Measurements from ENCODE around the gene SKOR2. TPM values are rescaled to one million over a fixed set of nuclear protein-coding genes. Genes with fewer than 3 reads are reported as not detected.
"Not testable (repeated sequence)": the region's sequence is repeated elsewhere in the genome, so short reads cannot be mapped to it uniquely, and the experiment has no call there.

SKOR2 gene
- total and polyA plus RNA-seq, 4 experiments from 2014 or later = not detected

GRCh38 chr18:47184419-47185050 is 66.9 kb downstream of the SKOR2 start:
- no peaks in the 10 kb centered on the region for H3K9me3 ChIP-seq (ENCODE audit: control insufficient read depth in 1 of 2, low read length in 2 of 2)
- no peak overlapping the region for H3K4me3 Mint-ChIP-seq
- no peak overlapping the region for H3K4me3 ChIP-seq (ENCODE audit: low read length in 2 of 2)
- peaks cover 14% of the 10 kb centered on the region in 2 donors for H3K27me3 Mint-ChIP-seq
- H3K9me3 Mint-ChIP-seq = peaks cover 0 to 31% (median 16%) of the 10 kb centered on the region in 8 donors
- H3K27me3 ChIP-seq (ENCODE audit: insufficient read depth, low read length) = no peaks in the 10 kb centered on the region
- no peak overlapping the region for H3K27ac Mint-ChIP-seq
- no peaks in the 10 kb centered on the region for H3K4me1 Mint-ChIP-seq
- CTCF ChIA-PET (ENCODE audit: partially characterized antibody) = interaction anchor here (1.6 kb wide), 1 partner anchor 19 kb away, joined by 5 read pairs; no protein-coding TSS in a partner anchor
- intact Hi-C loops (cut with micrococcal nuclease) = no loop called here
- DNase-seq = peak in 1 of 5 donors; percentile 16
- no peak overlapping the region for H3K27ac ChIP-seq (ENCODE audit: low read depth, low read length)
- no peaks in the 10 kb centered on the region for H3K36me3 ChIP-seq (ENCODE audit: insufficient read depth, low read length)
- POLR2A ChIA-PET (ENCODE audit: partially characterized antibody) = no interaction called here
- H3K36me3 Mint-ChIP-seq = no peaks in the 10 kb centered on the region
- H3K4me1 ChIP-seq (ENCODE audit: insufficient read depth, low read length) = no peaks in the 10 kb centered on the region

GRCh38 chr18:47182156-47182555 is 69.3 kb downstream of the SKOR2 start:
- H3K9me3 ChIP-seq (ENCODE audit: control insufficient read depth in 1 of 2, low read length in 2 of 2); H3K4me3 ChIP-seq (ENCODE audit: low read length in 2 of 2); CTCF ChIA-PET (ENCODE audit: partially characterized antibody); H3K4me1 ChIP-seq (ENCODE audit: insufficient read depth, low read length); intact Hi-C loops (cut with micrococcal nuclease); H3K4me1 Mint-ChIP-seq; POLR2A ChIA-PET (ENCODE audit: partially characterized antibody); H3K27me3 Mint-ChIP-seq; H3K27ac ChIP-seq (ENCODE audit: low read depth, low read length); H3K27ac Mint-ChIP-seq; H3K36me3 ChIP-seq (ENCODE audit: insufficient read depth, low read length); H3K4me3 Mint-ChIP-seq; DNase-seq; H3K27me3 ChIP-seq (ENCODE audit: insufficient read depth, low read length); H3K36me3 Mint-ChIP-seq: not testable (repeated sequence)
- peaks cover 0 to 31% (median 16%) of the 10 kb centered on the region in 8 donors for H3K9me3 Mint-ChIP-seq

- Mint-ChIP-seq H3K4me1 (peaks cover 0 to 3% (median 2%) of the 10 kb centered on the region in 4 donors), H3K4me3 (no peak overlapping the region), H3K27ac (no peak overlapping the region), H3K9me3 (peaks cover 0 to 27% (median 13%) of the 10 kb centered on the region in 8 donors), H3K27me3 (peaks cover 4 to 7% of the 10 kb centered on the region in 2 donors), H3K36me3 (peaks cover 0 to 3% of the 10 kb centered on the region in 2 donors)
- no peak overlapping the region for H3K4me3 ChIP-seq (ENCODE audit: low read length in 2 of 2)
- no peak for DNase-seq
- no peaks in the 10 kb centered on the region for H3K27me3 ChIP-seq (ENCODE audit: insufficient read depth, low read length)
- ChIA-PET CTCF (ENCODE audit: partially characterized antibody) (no interaction called here), POLR2A (ENCODE audit: partially characterized antibody) (no interaction called here)
- H3K27ac ChIP-seq (ENCODE audit: low read depth, low read length) = no peak overlapping the region
- intact Hi-C loops (cut with micrococcal nuclease) = no loop called here
- H3K4me1 ChIP-seq (ENCODE audit: insufficient read depth, low read length) = no peaks in the 10 kb centered on the region
- no peaks in the 10 kb centered on the region for H3K36me3 ChIP-seq (ENCODE audit: insufficient read depth, low read length)
- no peaks in the 10 kb centered on the region for H3K9me3 ChIP-seq (ENCODE audit: control insufficient read depth in 1 of 2, low read length in 2 of 2)
Observed at GRCh38 chr18:47180765-47181164, 70.7 kb downstream of the SKOR2 start.

GRCh38 chr18:47179520-47179919 is 71.9 kb downstream of the SKOR2 start:
- no peaks in the 10 kb centered on the region for H3K9me3 ChIP-seq (ENCODE audit: control insufficient read depth in 1 of 2, low read length in 2 of 2)
- H3K36me3 Mint-ChIP-seq = peaks cover 0 to 4% of the 10 kb centered on the region in 2 donors
- H3K27me3 Mint-ChIP-seq = peaks cover 4 to 7% of the 10 kb centered on the region in 2 donors
- no peak overlapping the region for H3K27ac Mint-ChIP-seq
- H3K4me1 Mint-ChIP-seq = peaks cover 0 to 4% (median 2%) of the 10 kb centered on the region in 4 donors
- peaks cover 11% of the 10 kb centered on the region for H3K4me1 ChIP-seq (ENCODE audit: insufficient read depth, low read length)
- no peak overlapping the region for H3K4me3 Mint-ChIP-seq
- intact Hi-C loops (cut with micrococcal nuclease) = no loop called here
- ChIA-PET CTCF (ENCODE audit: partially characterized antibody) (no interaction called here), POLR2A (ENCODE audit: partially characterized antibody) (no interaction called here)
- peaks cover 0 to 15% (median 5%) of the 10 kb centered on the region in 8 donors for H3K9me3 Mint-ChIP-seq
- no peak overlapping the region for H3K4me3 ChIP-seq (ENCODE audit: low read length in 2 of 2)
- DNase-seq = no peak
- no peaks in the 10 kb centered on the region for H3K36me3 ChIP-seq (ENCODE audit: insufficient read depth, low read length)
- H3K27me3 ChIP-seq (ENCODE audit: insufficient read depth, low read length) = no peaks in the 10 kb centered on the region
- no peak overlapping the region for H3K27ac ChIP-seq (ENCODE audit: low read depth, low read length)

- H3K27me3 Mint-ChIP-seq = no peaks in the 10 kb centered on the region
- Histone ChIP-seq H3K4me3 (ENCODE audit: low read length in 2 of 2) (peak within 1 kb of the TSS; percentile 63 to 86), H3K36me3 (ENCODE audit: insufficient read depth, low read length) (no peaks in the 10 kb centered on the region), H3K27ac (ENCODE audit: low read depth, low read length) (peak within 1 kb of the TSS; percentile 62), H3K27me3 (ENCODE audit: insufficient read depth, low read length) (no peaks in the 10 kb centered on the region), H3K4me1 (ENCODE audit: insufficient read depth, low read length) (peaks cover 32% of the 10 kb centered on the region), H3K9me3 (ENCODE audit: control insufficient read depth in 1 of 2, low read length in 2 of 2) (no peaks in the 10 kb centered on the region)
- CTCF ChIA-PET (ENCODE audit: partially characterized antibody) = interaction anchor here (0.6 kb wide), 1 partner anchor 19 kb away, joined by 4 read pairs; no protein-coding TSS in a partner anchor
- peak within 1 kb of the TSS in 5 of 8 donors; percentile 10 to 66 (median 26) for H3K4me3 Mint-ChIP-seq
- peak within 1 kb of the TSS in 5 of 7 donors; percentile 5 to 92 (median 72) for H3K27ac Mint-ChIP-seq
- intact Hi-C loops (cut with micrococcal nuclease) = loop anchor here (1.0 to 2.0 kb wide), 2 partner anchors 26 to 259 kb away; partner anchors contain the start of genes HDHD2, KATNAL2 and PIAS2
- peak; percentile 84 to 89 (median 86) for DNase-seq
- POLR2A ChIA-PET (ENCODE audit: partially characterized antibody) = no interaction called here
- no peaks in the 10 kb centered on the region for H3K9me3 Mint-ChIP-seq
- H3K4me1 Mint-ChIP-seq = peaks cover 0 to 4% (median 2%) of the 10 kb centered on the region in 4 donors
- peaks cover 0 to 4% of the 10 kb centered on the region in 2 donors for H3K36me3 Mint-ChIP-seq
Observed at GRCh38 chr18:47175898-47176575, 75.4 kb downstream of the SKOR2 start, which contains the start of gene IER3IP1. Gene IER3IP1 (minus strand): TSS chr18:47176364. CDS start chr18:47176277, 87 bp downstream.

GRCh38 chr18:47175283-47175897 is 76.1 kb downstream of the SKOR2 start:
- no peaks in the 10 kb centered on the region for H3K27me3 ChIP-seq (ENCODE audit: insufficient read depth, low read length)

More at GRCh38 chr18:47175283-47175897, 76.1 kb downstream of the SKOR2 start:
- intact Hi-C loops (cut with micrococcal nuclease) = no loop called here
- H3K27me3 Mint-ChIP-seq = no peaks in the 10 kb centered on the region
- no peak for DNase-seq
- H3K9me3 Mint-ChIP-seq = no peaks in the 10 kb centered on the region
- CTCF ChIA-PET (ENCODE audit: partially characterized antibody) = interaction anchor here (1.3 to 1.4 kb wide), 2 partner anchors 30 to 75 kb away, joined by 3 to 5 read pairs; no protein-coding TSS in a partner anchor
- H3K36me3 Mint-ChIP-seq = peaks cover 0 to 4% of the 10 kb centered on the region in 2 donors
- peak overlapping the region in 1 of 7 donors; percentile 90 for H3K27ac Mint-ChIP-seq
- Histone ChIP-seq H3K36me3 (ENCODE audit: insufficient read depth, low read length) (no peaks in the 10 kb centered on the region), H3K9me3 (ENCODE audit: control insufficient read depth in 1 of 2, low read length in 2 of 2) (no peaks in the 10 kb centered on the region), H3K27ac (ENCODE audit: low read depth, low read length) (peak overlapping the region; percentile 62), H3K4me1 (ENCODE audit: insufficient read depth, low read length) (peaks cover 32% of the 10 kb centered on the region), H3K4me3 (ENCODE audit: low read length in 2 of 2) (peak overlapping the region; percentile 63 to 86)
- H3K4me3 Mint-ChIP-seq = no peak overlapping the region
- POLR2A ChIA-PET (ENCODE audit: partially characterized antibody) = interaction anchor here (2.1 kb wide), 1 partner anchor 25 kb away, joined by 16 read pairs; the partner anchor contains the start of gene HDHD2
- H3K4me1 Mint-ChIP-seq = peaks cover 0 to 4% (median 2%) of the 10 kb centered on the region in 4 donors

Measured in CD4-positive, alpha-beta memory T cell (primary cell).